HL-60/S4 (cell line): ENCODE results near the gene UBE2L6.

ENCODE experiments used
- in situ Hi-C: fragments of 300-500 bp; cut with MboI; formaldehyde crosslinking; loops from 2 replicates; pipeline ENCODE4 v1.14.3; 2022; ENCODE audit warnings: low sequenced_read_pairs

The UBE2L6 gene

DNA sequence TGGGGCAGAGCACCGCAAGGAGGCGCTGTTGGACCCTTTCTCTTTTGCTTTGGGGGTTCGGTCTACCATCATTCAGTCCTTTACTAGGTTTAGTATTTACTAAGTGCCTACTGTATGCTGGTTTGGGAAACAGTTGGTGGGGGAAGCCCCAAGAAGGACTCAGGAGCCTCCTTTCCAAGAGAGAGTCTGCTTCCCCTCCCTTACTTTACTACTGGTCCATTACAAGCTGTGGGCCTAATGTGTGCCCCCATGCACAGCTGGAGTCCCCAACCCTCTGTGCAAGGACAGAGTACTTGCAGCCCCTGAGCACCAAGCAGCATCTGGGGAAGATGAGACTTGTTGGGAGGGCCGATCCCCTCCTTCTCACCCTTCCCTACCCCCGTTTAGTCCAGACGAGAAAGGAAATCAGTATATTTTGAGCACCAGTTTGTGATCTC is 876 bp upstream of the UBE2L6 start:
- in situ Hi-C loops = loop anchor here (10.0 to 25.0 kb wide), 2 partner anchors 76 to 219 kb away; partner anchors contain the start of gene YPEL4

DNA sequence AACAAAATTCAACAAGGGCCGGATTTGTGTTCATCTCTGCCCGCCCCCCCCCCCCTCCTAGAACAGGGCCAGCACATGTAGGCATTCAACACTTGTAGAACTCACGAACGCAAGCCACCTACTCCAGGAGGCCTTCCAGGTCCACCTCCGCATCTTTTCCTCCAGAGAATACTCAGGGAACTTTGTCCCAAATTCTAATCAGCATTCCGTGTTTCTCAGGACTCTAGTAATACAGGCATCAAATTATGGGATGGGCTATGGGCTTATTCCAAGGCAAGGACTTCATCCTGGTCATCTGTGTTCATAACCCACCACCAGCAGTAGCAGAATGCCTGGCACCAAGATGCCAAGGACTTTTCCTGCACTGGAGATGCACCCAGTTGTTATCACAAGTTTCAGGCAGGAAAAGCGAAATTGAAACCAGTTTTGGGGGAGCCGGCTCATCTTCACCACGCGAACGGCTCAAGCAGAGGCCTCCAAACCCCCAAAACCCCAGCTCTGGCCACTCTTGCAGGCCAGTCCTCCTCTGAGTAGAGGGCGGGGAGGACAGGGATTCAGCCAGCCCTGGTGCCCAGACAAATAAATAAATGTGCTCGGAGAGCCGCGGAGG is 462 bp downstream of the UBE2L6 start:
- in situ Hi-C loops = loop anchor here (10.0 to 25.0 kb wide), 2 partner anchors 78 to 220 kb away; partner anchors contain the start of gene YPEL4

DNA sequence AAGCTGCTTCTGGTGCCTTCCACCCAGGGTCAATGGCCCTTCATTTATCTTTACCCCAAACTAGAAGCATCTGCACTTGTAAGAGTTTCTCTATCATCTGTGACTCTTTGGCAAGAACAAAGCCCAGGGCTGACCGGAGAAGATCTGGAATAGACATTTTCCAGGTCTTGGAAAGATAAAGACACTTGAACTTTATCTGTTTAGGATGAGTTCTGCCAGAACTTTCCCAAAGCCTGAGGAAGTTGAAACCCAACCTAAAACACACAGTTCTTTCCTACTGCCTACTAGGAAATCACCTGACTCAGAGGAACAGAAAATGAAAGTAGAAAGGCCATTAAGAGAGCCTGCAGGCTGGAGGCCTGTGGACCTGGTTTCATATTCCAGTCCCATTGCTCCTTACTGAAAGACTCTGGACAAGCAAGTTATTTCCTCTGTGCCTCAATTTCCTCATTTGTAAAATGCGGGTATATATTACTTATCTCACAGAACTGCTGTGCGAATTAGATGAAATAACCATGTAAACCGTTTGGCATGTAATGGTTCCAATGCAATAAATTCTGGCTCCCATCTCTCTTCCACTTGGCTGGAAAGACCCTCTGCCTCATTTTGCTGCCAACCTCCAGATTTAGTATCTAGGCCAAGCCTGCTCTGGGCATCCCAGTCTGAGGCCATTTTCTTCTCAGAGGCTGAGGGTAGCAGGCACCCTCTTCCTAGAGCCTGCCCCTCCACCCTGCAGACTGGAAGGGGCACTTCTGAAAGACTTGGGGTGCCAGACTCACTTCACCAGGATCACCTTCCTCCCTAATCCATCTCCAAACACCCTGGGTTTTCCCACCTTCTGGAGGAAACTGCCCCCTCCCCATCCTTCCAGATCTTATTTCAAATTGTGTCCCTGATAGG is 1.2 kb downstream of the UBE2L6 start:
- in situ Hi-C loops = loop anchor here (10.0 to 25.0 kb wide), 2 partner anchors 79 to 221 kb away; partner anchors contain the start of gene YPEL4

DNA sequence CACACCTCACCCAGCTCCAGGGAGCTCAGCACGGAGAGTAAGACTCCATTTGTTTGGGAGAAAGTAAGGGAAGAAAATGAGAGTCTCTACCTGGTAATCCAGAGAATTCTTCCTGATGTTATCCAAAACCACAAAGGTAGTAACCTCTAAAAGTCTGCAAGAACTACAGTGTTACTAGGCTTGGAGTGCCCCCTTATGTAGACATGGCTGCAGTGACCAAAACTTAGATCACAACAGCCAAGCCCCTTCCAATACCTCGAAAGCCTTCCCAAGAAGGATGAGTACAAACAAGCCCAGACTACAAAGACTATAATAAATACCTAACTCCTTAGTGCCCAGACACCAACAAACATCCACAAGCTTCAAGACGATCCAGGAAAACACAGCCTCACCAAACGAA is 4.9 kb downstream of the UBE2L6 start:
- in situ Hi-C loops = loop anchor here (10.0 to 25.0 kb wide), 2 partner anchors 82 to 225 kb away; partner anchors contain the start of gene YPEL4

DNA sequence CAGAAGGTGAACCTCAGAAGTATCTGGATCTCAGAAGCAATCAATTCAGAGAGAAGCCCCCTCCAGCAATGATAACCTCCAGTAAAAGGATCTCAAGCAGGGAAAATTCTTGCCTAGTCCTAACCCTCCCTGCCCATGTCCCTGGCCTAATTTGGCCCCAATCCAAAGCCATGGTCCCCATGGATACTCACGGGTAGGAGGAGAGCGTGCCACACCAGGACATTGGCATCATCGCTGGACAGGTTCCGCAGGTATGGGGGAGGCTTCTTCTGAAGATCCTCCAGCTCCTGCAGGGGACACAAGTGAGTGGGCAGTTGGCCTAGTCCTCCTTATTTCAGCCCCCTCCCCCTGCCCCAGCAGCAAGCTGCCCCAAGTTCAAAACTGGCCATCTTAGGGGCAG is 7.3 kb downstream of the UBE2L6 start:
- in situ Hi-C loops = loop anchor here (10.0 to 25.0 kb wide), 2 partner anchors 85 to 227 kb away; partner anchors contain the start of gene YPEL4

DNA sequence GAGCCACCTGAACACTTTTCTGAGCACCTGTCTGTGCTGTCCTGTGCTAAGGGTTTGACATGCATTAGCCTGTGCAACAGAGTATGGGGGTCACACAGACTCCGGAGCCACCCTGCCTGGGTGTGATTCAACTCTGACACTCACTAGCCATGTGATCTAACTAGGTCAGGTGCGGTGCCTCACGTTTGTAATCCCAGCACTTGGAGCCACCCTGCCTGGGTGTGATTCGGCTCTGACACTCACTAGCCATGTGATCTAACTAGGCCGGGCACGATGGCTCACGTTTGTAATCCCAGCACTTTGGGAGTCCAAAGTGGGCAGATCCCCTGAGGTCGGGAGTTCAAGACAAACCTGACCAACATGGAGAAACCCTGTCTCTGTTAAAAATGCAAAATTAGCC is 11.4 kb downstream of the UBE2L6 start:
- in situ Hi-C loops = loop anchor here (25.0 kb wide), 1 partner anchor 231 kb away; no protein-coding TSS in a partner anchor

DNA sequence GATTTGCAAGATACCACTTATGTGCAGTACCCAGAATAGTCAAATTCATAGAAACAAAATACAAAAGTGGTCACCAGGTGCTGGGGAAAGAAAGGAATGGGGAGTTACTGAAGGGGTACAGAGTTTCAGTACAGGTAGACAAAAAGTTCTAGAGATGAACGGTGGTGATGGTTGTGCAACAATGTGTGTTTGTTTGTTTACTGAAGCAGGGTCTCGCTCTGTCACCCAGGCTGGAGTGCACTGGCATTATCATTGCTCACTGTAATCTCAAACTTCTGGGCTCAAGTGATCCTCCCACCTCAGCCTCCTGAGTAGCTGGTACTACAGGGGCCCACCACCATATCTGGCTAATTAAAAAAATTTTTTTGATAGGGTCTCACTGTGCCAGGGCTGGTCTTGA is 12.1 kb downstream of the UBE2L6 start:
- in situ Hi-C loops = loop anchor here (25.0 kb wide), 1 partner anchor 232 kb away; no protein-coding TSS in a partner anchor

DNA sequence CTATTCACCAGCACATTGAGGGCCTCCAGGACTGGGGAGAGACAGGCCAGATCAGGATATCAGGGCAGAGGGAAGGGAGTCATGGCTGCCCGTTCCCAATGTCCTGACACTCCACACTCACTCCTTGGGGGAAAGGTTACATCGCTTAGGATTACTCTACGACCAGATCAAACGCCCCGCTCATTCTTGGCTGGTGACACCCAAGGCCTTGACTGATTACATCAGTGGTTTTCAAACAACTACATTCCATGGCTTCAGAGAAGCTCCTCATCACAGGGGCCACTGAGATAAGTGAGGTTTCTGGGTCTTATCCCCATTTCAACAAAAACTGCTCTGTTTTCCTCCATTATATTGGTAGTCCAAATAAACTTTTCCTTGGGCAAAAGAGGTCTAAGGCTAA is 15.0 kb downstream of the UBE2L6 start:
- in situ Hi-C loops = loop anchor here (25.0 kb wide), 1 partner anchor 235 kb away; no protein-coding TSS in a partner anchor

DNA sequence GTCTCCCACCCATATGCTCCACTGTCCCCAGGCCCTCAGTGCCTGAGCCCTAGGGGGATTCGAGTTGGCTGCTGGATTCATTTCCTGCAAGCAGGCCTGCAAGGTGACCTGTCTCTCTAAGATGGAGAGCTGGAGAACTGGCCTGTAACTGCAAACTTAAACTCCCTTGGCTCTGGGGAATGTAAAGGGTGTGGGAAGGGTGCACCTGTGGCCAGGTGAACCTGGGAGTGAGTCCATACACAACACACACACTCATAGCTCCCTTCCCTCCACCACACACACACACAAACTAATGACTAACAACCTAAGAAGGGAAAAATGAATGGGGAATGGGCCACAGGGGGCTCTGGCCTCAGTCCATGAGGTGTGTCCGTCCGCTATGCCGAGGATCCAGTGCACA is 15.5 kb downstream of the UBE2L6 start:
- in situ Hi-C loops = loop anchor here (25.0 kb wide), 1 partner anchor 235 kb away; no protein-coding TSS in a partner anchor

DNA sequence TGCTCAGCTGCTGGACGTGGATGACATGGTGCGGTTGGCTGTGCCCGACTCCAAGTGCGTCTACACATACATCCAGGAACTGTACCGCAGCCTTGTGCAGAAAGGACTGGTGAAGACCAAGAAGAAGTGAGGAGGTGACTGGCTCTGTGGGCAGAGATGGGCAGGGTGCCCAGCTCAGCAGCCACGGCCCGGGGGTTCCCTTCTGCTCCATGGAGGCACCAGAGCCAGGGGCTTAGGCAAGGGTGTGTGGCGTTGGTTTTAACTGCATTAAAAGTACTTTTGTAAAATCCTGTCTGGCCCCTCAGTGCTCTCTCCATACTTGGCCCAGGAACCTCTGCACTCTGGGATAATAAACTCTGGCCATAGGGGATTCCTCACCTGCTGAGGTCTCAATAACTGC is 17.5 kb downstream of the UBE2L6 start:
- in situ Hi-C loops = loop anchor here (25.0 kb wide), 1 partner anchor 237 kb away; no protein-coding TSS in a partner anchor

DNA sequence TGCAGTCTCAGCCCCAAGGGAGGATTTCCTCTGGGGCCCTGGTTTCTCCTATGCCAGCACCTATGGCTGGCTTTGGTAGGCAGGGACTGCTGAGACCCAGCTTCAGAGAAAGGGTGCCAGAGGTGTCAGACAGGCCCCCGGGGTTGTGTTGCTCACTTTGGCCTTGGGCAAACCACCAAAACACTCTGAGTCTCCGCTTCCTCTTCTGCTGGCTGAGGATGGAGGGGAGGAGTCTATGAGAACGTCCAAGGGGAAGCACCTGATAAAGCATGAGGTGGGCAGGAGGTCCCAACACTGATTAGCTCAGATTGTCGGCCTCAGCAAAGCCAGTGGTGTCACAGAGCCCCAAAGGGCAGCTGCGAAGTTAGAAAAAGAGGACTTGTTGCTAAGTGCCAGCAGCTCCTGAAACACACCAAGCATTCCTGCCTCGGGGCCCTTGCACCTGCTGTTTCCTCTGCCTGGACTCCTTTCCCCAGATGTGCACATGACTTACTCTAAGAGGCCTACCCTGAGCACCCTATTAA is 19.6 kb downstream of the UBE2L6 start:
- in situ Hi-C loops = no loop called here

DNA sequence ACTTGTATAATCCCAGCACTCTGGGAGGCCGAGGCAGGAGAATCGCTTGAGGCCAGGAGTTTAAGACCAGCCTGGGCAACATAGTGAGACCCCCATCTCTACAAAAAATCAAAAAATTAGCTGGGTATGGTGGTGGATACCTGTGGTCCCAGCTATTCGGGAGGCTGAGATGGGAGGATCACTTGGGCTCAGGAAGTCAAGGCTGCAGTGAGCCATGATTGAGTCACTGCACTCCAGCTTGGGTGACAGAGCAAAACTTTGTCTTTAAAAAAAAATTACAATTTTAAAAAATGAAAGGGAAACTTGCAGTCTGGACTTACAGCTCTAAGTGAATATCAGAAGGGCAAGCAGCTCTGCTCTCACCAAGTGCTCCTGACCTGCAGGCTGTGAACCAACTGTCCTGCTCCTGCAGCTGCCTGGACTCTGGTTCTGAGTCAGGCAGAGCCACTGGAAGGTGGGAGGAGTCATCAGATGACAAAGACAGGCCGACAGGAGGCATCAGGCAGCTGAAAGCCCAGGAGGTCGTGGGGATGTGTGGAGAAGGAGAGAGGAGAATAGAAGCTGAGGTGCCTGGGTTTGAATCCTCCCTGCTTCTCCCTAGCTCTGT is 20.5 kb downstream of the UBE2L6 start:
- in situ Hi-C loops = no loop called here

DNA sequence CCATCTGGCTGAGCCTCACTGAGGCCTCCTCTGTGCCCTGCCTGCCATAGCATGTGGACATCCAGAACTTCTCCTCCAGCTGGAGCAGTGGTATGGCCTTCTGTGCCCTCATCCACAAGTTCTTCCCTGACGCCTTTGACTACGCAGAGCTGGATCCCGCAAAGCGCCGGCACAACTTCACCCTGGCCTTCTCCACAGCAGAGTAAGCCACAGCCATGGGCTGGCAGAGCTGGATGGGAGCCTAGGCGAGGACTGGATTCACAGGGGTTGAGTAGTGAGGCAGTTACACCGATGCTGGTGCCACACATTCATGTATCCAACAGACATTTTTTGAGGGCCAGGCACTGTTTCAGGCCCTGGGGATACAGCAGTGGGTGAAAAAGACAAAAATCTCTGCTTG is 21.0 kb downstream of the UBE2L6 start:
- in situ Hi-C loops = no loop called here

DNA sequence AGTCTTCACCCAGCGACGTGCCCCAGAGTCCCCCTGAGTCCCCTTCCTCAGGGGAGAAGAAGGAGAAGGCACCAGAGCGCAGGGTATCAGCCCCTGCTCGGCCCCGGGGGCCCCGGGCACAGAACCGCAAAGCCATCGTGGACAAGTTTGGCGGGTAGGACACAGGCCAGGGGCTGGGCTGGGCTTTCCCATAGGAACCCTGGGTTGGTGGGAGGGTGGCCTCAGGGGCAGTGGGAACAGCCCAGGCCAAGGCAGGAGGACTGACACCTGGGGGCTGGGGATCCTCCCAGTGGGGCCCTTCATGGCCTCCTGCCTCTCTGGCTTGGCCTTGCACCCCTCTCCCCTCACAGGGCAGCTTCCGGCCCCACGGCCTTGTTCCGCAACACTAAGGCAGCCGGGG is 21.6 kb downstream of the UBE2L6 start:
- in situ Hi-C loops = no loop called here

DNA sequence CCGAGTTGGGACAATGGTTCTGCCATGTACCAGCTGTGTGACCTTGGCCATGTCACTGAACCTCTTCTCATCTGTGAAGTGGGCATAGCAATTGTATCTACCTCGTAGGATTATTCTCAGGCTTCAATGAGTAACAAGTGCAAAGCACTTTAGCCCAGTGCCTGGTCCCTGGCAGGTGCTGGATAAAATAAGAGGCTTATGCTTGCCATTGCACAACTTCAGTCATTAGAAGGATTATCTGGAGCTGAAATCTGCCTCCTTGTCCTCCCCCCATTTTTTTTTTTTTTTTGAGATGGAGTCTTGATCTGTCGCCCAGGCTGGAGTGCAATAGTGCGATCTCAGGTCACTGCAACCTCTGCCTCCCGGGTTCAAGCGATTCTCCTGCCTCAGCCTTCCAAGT is 22.9 kb downstream of the UBE2L6 start:
- in situ Hi-C loops = no loop called here

DNA sequence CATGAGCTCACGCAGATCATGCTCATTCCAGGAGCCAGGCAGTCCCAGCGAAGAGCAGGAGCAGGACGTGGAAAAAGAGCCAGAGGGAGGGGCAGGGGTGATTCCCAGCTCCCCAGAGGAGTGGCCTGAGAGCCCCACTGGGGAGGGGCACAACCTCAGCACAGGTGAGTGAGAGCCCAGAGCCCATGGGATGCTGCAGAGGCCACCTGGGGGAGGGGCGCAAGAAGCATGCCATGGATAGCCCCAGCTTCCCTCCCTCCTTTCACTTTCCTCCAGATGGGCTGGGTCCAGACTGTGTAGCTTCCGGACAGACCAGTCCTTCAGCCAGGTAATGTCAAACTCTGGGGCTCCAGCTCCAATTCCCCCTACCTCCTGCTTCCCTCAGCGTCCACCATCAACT is 23.9 kb downstream of the UBE2L6 start:
- in situ Hi-C loops = no loop called here

DNA sequence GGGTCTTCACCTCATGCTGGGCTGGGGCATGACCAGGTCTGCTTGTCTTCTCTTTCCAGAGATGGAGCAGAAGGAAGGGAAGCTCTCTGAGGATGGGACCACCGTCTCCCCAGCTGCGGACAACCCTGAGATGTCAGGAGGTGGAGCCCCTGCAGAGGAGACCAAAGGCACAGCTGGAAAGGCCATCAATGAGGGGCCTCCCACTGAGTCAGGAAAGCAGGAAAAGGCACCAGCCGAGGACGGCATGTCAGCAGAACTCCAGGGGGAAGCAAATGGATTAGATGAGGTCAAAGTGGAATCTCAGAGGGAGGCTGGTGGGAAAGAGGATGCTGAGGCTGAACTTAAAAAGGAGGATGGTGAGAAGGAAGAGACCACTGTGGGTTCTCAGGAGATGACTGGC is 24.9 kb downstream of the UBE2L6 start:
- in situ Hi-C loops = no loop called here

DNA sequence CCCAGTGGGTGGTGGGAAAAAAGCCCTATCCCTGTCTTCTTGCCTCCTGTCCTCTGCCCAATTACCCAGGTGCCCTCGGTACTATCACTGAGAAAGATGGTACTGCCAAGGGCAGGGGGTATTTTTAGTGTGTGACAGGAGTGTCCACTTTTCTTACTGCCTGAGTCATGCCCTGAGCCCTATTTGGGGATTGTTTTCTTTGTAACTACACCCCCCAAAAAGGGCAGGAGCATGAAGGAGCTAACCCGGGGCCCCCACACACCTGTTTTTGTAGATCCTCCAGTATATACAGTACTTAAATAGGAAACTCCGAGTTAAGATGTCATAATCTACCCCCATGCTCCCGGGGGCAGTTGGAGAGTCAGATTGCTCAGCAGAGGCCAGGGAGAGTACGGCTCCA is 26.3 kb downstream of the UBE2L6 start:
- in situ Hi-C loops = no loop called here

DNA sequence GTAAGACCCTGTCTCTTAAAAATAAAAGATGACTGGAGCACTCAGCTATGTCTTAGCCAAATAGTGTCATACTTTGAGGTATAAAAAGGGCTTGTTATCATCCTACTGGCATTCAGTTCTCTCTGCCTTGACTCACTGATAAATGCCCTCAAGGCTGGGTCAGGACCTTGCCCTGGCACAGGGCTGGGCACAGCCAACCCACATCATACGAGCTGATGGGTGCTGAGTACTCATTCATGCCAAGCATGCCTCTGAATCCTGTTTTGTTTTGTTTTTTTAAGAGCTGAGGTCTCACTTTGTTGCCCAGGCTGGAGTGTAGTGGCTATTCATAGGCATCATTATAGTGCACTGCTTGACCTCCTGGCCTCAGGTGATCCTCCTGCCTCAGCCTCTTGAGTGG is 28.1 kb downstream of the UBE2L6 start:
- in situ Hi-C loops = no loop called here

DNA sequence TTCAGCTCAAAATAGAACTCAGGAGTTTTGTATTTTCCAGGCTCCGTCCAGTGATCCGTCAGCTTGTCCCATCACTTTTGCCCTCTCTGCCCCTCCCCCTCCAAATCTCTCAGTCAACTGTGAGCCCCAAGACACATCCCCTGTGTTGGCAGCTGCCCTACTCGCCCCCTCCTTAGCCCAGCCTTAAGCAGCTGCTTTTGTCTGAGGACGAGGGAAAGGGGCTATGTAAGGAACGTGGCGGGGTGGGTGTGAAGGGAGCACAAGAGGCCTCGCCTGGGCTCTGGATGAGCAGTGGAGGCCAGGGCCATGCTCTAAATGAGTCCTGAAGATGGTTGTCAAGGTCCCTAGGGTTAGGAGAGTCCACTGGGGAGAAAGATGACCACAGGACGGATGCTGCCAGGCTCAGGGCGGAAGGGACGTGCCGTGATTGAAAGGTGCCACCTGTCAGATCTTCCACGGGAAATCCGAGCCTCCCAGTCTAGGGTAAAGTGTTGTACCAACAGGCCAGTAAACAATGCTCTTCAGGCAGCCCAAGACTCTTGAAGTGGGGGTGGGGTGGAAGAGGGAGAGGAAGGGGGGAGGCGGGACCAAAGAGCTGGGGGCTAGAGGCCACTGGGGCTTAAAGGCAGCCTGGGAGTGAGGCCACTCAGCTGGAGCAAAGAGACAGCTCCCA is 30.4 kb downstream of the UBE2L6 start, which contains the start of gene SMTNL1:
Gene SMTNL1, plus strand, starts transcription at position 649 of the 673 bp plus-strand sequence. CDS start 5,048 bp downstream, outside the sequence.
- in situ Hi-C loops = no loop called here
